Superior temporal gyrus (tissue), 1 donor: Measurements from ENCODE around the gene NEDD4.
A peak's percentile ranks its signal among the peaks of the same experiment; 100 is the strongest.
"Not testable (repeated sequence)": the region's sequence is repeated elsewhere in the genome, so short reads cannot be mapped to it uniquely, and the experiment has no call there.

Experiments
- DNase-seq: peaks from one replicate; pipeline ENCODE4 v3.0.0-alpha.2; 2016; ENCODE audit errors: extremely low spot score

Gene NEDD4

DNA sequence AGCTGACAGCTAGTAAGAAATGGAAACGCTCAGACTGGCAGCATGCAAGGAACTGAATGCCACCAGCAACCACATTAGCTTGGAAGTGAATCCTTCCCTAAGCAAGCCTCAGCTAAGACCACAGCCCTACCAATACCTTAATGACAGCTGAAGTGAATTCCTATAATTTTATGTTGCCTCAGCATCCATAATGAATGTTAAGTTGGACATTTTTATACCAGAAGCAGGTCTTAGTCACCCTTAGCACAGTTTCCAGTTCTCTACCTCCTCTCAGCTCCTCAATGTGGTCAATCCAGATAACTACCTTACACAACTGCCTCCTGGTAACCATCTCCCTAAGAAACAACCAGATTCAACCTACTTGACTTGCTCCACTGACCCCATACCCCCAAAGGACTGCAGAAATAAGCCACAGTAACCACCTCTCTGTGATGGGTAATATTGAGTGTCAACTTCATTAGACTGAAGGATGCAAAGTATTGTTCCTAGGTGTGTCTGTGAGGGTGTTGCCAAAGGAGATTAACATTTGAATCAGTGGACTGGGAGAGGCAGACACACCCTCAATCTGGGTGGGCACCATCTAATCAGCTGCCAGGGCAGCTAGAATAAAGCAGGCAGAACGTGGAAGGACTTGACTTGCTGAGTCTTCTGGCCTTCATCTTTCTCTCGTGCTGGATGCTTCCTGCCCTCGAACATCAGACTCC lies 33.5 kb downstream of the NEDD4 start:
- DNase-seq, result no peak

GRCh38 chr15:55958349-55958748 lies 35.1 kb downstream of the NEDD4 start:
- no peak for DNase-seq

DNA sequence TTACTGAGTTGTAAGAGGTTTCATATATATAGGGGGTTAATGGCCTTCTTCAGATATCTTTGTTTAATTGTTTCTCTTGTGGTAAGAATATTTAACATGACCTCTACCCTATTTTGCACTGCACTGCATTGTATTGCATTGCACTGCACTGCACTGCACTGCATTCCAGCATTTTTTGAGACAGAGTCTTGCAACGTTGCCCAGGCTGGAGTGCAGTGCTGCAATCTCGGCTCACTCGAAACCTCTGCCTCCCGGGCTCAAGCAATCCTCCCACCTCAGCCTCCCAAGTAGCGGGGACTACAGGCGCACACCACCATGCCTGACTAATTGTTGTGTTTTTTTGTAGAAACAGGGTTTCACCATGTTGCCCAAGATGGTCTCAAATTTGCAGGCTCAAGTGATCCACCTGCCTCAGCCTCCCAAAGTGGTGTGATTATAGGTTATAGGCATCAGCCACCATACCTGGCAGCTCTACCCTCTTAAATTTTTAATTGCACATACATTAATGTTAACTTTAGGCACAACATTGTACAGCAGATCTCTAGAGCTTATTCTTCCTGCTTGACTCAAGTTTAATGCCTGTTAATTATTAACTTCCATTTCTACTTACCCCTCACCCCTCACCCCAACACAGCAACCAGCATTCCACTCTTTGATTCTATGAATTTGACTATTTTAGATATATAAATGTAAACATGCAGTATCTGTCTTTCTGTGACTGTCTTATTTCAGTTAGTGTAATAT lies 38.4 kb downstream of the NEDD4 start:
- no peak for DNase-seq

DNA sequence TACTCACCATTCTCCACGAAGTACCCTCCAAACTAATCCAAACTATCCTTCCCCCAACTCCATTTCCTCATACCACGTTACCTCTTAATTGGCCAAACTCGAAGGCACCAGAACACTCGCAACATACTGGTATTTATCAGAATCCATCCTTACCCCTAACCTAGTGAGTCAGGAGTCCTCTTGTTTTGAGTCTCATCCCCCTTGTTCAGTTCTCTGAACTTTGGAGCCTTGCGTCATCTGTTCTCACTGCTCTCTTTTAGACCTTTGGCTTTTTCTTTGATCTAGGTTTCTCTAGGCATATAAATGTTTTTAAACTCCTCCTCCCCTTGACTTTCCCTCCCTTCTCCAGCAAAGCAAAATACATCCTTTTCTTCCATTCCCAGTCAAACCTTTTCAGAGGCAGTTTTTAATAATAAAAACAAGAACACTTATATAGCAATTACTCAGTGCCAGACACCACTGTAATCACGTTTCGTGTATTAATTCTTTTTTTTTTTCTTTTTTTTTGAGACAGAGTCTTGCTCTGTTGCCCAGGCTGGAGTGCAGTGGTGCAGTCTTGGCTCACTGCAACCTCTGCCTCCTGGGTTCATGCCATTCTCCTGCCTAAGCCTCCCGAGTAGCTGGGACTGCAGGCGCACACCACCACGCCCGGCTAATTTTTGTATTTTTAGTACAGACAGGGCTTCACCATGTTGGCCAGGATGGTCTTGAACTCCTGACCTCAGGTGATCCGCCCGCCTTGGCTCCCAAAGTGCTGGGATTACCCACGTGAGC lies 40.7 kb downstream of the NEDD4 start:
- not testable (repeated sequence) for DNase-seq

DNA sequence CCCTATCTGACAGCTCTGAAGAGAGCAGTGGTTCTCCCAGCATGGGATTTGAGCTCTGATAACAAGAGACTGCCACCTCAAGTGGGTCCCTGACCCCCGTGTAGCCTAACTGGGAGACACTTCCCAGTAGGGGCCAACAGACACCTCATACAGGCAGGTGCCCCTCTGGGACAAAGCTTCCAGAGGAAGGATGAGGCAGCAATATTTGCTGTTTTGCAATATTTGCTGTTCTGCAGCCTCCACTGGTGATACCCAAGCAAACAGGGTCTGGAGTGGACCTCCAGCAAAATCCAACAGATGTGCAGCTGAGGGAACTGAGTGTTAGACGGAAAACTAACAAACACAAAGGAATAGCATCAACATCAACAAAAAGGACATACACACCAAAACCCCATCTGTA lies 48.8 kb downstream of the NEDD4 start:
- not testable (repeated sequence) for DNase-seq

DNA sequence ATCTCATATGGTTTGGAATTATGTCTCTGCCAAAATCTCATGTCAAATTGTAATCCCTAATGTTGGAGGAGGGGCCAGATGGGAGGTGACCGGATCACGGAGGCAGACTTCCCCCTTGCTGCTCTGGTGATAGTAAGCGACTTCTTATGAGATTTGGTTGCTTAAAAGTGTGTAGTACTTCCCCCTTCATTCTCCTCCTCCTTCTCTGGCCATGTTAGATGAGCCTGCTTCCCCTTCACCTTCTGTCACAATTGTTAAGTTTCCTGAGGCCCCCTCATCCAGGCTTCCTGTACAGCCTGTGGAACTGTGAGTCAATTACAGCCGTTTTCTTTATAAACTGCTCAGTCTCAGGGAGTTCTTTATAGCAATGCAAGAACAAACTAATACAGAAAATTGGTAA lies 51.1 kb downstream of the NEDD4 start:
- no peak for DNase-seq

GRCh38 chr15:55937040-55937439 lies 56.4 kb downstream of the NEDD4 start:
- no peak for DNase-seq

- no peak for DNase-seq
These were observed 64.5 kb downstream of the NEDD4 start for GRCh38 chr15:55928955-55929354.

GRCh38 chr15:55921744-55922143 lies 71.7 kb downstream of the NEDD4 start:
- DNase-seq, result no peak

DNA sequence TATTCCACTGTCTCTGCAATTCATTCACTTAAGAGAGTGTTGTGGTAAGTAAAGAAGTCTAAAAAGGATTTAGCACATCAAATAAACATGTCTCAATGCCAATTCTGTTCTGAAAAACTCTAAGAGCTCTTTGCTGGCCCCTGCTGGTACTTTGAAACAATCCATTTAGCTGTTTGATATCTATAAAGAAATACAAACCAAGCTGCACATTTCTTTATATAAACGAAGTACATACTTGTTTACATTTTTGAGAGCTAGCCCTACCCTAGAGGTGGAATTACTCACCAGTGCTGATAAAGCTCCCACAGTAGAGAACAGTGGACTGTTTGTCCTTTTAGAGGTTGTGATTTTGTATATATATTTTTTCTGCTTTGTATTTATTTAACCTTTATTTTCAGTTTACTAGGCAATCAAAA lies 75.5 kb downstream of the NEDD4 start:
- peak; percentile 73 for DNase-seq

DNA sequence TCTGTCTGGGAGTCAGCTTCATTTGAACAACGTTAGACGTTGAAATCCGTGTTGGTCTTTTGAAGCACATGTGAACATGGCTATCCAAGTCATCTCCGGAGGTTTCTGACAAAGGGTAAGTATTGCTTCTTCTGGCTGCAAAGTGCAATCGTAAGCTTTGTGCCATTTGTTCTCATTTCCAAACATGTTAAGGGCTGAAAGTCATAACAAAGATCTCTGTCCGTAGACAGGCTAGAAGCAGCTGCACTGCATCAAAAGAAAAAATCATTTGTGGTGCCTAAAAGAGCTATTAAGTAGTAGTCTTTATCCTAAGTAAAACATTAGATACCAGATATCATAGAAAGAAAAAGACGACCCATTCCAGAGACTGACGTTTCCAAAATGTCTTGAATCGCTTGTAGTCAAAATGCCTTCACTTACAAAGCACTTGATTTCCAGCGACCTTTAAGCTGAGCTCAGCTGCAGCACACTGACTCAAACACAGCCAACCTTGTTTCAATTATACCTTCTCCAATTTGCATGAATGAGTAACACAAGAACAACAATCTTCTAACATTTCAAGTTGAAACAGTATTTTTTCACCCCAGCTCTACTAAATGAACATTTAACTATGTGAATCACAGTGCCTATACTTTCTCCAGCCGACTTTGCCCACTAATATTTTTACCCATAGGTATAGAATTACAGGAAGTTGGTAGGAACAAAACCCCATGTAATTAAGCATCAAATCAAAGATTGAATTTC lies 76.6 kb downstream of the NEDD4 start:
- DNase-seq, result no peak

DNA sequence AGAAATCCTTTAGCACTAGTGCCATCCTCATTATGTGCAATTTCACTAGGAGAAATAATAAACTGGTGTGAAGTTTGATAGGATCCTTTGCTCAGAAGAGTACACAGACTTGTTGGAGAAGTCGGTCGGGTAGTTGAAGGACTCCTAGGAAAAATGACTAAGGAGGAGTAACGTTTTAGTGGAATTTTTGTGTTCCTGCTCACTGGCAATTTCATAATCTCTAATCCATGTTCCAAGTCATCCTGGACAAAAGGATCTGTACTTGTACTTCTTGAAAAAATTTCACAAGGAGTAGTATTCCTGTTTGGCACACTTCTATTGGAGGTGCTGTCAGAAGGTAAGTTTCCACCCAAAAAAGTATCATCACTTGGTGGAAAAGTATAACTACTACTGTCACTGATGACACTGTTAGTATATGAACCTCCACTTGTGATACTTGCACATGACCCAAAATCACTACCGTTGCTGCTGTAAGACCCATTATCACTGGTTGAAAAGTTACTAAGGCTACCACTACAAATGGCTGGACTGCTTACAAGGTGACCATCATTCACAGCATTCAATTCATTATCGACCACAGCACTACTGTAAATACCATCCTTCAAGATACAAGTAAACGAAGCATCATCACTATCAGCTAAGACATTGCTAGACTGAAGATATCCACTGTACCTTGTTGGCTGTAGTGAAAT lies 77.4 kb downstream of the NEDD4 start:
- DNase-seq, result no peak

DNA sequence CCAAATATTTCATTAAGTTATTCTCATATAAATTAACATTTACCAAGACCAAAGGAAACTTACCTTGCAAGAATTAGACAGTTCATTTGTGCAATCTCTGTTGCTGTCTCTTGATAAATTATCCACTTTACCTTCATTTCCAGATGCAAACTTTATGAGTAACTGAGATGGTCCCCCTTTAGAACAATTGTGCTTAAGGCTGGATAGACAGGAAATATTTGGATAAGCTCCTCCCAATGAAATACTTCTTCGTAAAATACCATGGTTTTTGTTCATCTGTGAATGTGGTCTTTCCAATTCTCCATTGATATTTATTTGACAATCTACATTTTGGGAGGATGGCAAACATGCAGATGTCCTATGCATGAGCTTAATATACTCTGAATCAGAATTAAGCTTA lies 78.2 kb downstream of the NEDD4 start:
- DNase-seq, result no peak

GRCh38 chr15:55914446-55914845 lies 79.0 kb downstream of the NEDD4 start:
- no peak for DNase-seq

- no peak for DNase-seq
These were observed 80.4 kb downstream of the NEDD4 start for GRCh38 chr15:55912982-55913381.

DNA sequence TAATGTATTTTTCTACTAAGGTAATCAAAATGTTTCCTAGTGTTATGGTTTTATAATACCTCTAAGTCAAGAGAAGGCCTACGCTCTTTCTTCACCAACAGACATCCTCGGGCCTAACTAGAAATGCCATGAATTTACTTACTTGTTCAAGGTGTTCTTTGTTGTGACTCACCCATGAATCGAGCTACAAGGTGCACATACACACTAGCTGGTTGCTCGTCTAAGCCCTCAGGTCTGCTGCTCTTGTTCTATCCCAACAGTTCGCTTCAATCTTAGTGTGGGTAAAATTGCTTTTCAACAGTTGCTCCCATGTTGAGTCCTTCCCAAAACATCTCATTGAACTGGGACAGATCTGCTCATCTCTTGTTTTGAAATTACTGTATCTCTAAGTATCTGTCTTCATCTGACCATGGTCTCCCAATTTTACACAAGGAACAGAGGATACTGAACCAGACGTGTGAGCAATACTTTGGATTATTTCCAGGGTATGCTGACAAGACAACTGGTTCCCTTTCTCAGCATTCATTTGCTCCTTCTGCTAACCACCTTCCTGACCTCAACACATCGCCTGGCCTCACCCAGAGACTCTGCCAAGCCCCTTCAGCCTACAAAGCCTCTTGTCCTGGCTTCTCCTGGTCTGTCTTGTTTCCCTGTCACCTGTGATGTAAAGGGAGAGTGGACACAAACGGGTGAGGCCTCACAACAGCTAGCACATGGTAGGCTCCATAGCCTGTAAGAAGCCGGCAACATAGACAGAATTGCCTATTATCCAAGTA lies 84.2 kb downstream of the NEDD4 start:
- no peak for DNase-seq

- no peak for DNase-seq
These were observed 85.6 kb downstream of the NEDD4 start for GRCh38 chr15:55907797-55908196.

DNA sequence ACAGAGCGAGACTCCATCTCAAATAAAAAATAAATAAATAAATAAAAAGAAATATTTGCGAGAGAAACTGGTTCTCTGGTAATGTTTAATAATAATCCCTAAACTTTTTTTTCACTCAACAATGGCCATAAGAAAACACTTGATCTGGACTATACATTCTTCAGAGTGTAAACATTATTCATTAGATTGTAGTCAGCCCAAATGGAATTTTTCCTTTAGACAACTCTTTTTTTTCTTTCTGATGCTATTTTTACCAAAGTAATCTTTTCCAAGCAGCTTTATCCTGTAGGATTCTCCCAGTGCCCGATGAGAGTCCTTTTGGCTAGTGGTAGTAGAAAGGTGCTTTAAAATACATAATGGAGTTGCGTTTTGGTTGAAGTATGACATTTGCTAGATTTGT lies 90.4 kb downstream of the NEDD4 start:
- DNase-seq, result no peak

DNA sequence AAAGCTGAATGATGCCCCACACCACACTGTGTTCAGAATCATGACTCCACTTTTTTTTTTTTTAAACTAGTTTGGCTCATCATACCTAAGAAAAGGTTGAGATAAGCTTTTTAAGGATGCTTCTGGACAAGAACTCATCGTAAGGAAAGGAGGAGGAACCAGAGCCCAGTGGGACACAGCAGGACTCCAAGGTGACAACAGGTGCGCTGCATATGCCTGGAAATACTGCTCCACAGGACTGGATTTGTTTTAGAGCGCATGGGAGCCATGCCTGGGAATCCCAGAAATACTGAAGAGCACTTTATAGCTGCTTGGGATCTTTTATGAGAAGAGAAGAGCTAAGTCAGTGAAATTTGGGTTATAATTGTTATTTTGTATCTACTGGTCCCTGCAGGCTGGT lies 93.4 kb downstream of the NEDD4 start:
- no peak for DNase-seq

DNA sequence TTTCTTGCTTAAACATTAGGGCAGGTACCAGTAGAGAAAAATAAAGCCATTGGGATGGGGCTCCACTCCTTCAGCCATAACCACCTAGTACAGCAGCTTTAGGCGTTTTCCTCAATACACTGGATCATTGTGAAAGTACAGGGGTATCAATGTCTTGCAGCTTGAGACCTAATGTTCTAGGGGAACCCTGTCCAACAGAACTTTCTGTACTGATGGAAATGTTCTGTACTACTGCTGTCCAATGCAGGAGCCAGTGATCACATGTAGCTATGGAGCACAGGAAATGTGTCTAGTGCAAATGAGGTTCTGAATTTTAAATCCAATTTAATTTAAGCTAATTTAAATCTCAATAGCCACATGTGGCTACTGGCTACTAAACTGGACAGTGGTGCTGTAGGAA lies 93.9 kb downstream of the NEDD4 start:
- DNase-seq, result no peak
